K562 (cell line): ENCODE results near the gene NECAP2.

Experiments used
- CTCF ChIP-seq, 3 experiments: IDR thresholded peaks in 2 of 3; conservative IDR thresholded peaks in 1 of 3; 2 replicates each; pipeline ENCODE4 v1.5.1; 2011 to 2012; ENCODE audit warnings: low read length in 3 of 3, mild to moderate bottlenecking in 3 of 3, control low read depth in 2 of 3, improper control_type of control experiment in 1 of 3, inconsistent platforms in 1 of 3, low read depth in 1 of 3, mixed read lengths in 1 of 3, moderate library complexity in 1 of 3; ENCODE audit not compliant: insufficient read depth in 2 of 3
- GTF2F1 ChIP-seq: IDR thresholded peaks from 2 replicates; pipeline ENCODE4 v1.6.1; 2011; ENCODE audit warnings: low read depth, low read length, improper control_type of control experiment
- MEF2A ChIP-seq: IDR thresholded peaks from 2 replicates; pipeline ENCODE4 v1.6.1; 2011; ENCODE audit warnings: low read depth, mild to moderate bottlenecking, low read length, moderate library complexity; ENCODE audit not compliant: control insufficient read depth
- ZNF212 ChIP-seq: fragments of 450-650 bp; formaldehyde crosslinking; IDR thresholded peaks from 2 replicates; pipeline ENCODE4 v1.4.0; 2020; ENCODE audit warnings: mild to moderate bottlenecking

GRCh38 chr1:16461681-16462080, 21.2 kb downstream of the NECAP2 start:
- TF ChIP-seq GTF2F1 (no peak), MEF2A (no peak), ZNF212 (CRISPR knock-in tag) (no peak), CTCF (IDR thresholded peaks at IDR 0.05 in 2 of 3, conservative IDR thresholded peaks at IDR 0.05 in 1 of 3; ENCODE audit: insufficient read depth in 2 of 3, low read depth in 1 of 3, low read length in 3 of 3) (no peak)
